HG02885 (cell line): Measurements from ENCODE around the gene FFAR2.
A peak's percentile ranks its signal among the peaks of the same experiment; 100 is the strongest.
"Not testable (repeated sequence)": the region's sequence is repeated elsewhere in the genome, so short reads cannot be mapped to it uniquely, and the experiment has no call there.

Experiments
- ATAC-seq: cut with Tn5 transposase; IDR thresholded peaks from one replicate; pipeline ENCODE4 v1.9.1; 2021; ENCODE audit warnings: mild to moderate bottlenecking; ENCODE audit not compliant: unreplicated experiment, poor library complexity

Gene FFAR2

DNA sequence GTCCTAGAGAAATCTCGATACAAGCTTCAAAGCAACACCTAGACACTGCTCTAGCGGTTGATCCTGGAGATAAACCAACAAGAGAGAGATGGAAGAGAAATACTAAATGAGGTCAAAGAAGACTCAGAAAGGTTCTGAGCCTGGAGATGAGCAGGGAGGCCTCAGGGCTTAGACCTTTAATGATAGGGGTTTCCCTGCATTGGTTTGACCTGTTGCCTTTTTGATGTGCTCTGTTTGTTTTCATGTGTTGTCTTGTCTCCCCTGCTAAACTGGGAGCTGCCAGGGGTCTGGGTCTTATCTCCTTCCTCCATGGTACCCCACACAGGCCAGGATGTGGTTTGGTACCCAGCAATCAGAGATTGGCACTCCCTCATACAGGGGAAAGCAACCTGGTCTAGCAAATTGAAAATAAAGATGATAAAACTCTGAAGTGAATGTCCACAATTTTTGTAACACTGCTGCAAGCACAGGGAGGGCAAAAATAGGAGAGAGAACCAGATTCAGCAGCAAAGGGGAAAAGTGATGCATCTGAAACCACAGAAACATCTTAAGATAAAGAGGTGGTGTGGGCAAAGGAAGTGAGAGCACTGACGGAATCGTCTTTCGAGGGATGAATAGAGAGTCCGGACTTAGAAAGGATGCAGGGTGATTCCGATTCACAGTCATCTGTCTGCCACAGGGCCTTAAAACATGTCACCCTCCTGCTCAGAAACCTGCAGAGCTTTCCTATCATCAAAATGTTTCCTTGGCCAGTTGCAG is 3.5 kb downstream of the FFAR2 start:
- no peak for ATAC-seq

DNA sequence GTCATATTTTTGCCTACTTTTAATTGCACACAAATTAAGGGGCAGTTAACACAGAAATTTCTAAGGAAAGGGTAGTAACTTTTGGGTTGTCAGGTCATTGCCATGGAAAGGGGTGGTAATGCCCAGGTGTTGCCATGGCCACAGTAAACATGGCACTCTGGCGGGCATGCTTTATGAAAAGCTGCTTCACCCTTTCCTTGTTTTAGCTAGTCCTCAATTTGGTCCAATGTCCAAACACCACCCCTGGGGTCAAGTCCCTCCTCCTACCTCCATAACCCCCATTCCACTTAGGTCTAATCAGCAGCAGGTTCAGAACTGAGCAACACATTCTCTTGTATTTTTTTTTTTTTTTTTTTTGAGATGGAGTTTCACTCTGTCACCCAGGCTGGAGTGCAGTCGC is 6.6 kb downstream of the FFAR2 start:
- ATAC-seq, result no peak

DNA sequence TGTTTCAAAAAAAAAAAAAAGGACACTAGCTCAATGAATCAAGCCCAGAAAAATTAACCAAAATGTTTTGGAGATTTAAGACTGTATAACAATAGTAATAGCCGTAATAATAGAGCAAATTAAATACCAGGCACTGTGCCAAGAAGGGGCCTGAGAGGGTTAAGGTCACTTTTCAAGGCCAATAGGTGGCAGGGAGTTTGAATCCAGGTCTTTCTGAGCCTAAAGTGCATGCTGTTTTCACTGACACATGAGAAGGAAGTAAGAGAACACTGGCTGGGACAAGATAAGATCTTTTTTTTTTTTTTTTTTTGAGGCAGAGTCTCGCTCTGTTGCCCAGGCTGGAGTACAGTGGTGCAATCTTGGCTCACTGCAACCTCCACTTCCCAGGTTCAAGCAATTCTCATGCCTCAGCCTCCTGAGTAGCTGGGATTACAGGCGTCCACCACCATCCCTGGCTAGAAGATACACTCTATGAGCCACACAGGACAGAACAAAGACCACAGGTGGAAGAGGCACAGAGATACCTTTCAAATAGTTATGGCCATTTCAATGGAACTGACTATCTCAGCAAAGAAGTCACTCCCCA is 7.7 kb downstream of the FFAR2 start:
- ATAC-seq, result no peak

DNA sequence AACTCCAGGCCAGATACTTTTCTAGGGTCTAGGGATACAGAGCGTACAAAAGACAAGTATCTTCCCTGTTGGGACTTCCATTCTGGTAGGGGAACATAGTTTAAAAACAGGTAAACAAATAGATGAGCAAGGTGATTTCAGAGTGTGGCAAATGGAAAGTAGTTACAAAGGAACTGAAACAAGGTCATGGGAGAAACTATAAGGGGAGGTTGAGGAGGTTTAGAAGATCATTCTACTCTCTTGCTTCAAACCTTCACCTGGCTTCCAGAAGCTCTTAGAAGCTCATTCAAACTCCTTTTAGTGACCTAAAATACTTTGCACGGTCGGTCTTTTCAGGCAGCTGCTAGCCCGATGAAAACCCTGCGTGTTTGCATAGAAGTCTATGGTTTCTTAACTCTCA is 9.1 kb downstream of the FFAR2 start:
- ATAC-seq, result no peak

DNA sequence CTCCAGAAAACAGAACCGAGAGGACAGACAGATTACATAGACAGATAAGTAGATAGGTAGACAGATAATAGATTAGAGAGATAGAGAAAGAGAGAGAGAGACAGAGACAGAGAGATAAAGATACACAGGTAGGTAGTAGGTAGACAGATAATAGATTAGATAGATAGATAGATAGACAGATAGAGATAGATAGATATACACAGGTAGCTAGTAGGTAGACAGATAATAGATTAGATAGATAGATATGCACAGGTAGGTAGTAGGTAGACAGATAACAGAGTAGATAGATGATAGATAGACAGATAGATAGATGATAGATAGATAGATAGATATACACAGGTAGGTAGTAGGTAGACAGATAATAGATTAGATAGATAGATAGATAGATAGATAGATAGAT is 10.1 kb downstream of the FFAR2 start:
- ATAC-seq, result no peak

DNA sequence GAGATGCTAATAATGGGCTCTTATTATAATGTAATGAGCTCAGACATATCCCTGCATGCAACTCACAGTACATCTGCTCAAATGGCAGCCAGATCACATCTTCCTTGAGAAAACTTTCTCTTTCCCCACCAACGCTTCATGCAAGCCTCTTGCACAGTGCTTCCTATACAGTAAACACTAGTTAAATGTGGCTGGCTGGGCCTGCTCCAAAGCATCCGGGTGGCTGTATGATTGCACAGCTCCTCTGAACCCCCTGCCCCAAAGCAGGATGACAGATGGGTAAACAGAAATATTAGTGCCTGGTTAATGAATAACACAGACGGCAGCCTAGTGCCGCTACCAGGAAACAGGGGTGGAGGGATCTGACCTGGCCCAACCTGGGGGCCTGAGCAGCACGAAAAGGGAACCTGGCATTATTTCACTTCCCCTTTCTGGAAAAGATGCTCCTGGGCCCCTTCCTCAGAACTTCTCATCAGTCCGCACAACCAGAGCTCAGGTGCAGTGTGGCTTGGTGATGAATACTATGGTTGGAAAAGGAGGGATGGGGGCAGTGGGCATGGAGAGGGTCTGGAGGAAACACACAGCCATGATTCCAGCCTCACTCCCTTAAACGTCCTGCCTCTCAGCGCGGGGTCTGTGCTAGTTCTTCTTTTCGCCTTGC is 10.8 kb downstream of the FFAR2 start:
- ATAC-seq, result no peak

DNA sequence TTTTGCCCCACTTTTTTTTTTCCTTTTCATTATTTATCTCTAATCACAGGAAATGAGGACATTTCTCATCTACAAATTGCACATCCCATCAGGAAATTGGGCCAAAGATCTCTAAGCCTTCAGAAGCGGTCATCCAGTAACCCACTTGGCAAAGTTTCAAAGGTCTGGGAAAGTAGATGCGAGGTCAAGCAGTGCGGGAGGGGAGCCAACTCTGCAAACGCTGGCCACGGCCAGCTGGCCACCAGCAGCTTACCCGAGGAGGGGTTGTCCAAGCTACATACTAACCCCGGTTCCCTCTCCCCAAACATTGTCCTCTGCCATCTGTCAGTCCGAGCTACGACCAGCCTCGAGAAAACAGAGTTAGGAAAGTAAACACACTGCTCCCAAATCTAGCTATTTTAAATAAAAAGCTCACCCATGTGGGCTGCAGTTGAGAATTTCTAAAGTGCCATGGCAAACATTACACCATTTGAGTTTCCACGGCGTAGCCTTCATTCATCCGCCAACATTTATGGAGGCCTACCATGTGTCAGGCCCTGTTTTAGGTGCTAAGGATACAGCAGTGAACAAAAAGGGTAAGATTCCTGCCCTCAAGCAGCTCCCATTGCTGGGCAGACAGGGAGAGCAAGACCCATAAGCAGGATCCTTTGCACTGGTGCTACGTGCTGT is 11.5 kb downstream of the FFAR2 start:
- ATAC-seq, result no peak

DNA sequence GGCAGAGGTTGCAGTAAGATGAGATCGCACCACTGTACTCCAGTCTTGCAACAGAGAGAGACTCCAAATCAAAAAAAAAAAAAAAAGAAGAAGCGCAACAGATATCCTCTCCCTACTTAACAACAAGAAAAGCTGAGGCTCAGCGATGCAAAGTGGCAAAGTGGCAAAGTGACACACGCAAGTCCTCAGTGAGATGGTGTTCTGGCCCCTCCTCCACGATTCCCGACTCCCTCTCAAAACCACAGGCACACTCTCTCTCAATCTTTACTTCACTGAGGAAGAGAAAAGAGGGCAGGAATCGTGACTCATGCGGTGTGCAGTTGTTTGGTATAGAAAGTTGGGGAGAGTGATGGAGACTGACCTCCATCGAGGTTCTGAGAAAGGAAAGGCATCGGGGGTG is 12.6 kb downstream of the FFAR2 start:
- ATAC-seq, result no peak

DNA sequence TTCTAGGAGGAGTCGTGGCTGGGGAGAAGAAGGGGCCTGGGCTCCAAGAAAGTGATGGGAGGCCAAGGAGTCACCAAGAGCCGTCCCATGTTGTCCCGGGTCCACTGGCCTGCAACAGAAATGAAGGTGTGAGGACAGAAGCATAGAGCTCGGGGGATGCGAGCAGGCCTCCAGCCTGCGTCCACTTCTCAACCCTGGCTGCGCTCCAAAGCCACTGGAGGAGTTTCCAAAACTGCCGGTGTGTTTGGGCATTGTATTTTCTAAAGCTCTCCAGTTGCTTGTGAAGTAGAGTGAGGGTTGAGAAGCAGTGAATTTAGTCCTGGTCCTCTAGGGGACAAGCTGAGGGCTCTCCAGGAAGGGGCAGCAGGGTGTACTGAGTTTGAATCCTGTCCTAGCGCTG is 13.0 kb downstream of the FFAR2 start:
- ATAC-seq, result no peak

DNA sequence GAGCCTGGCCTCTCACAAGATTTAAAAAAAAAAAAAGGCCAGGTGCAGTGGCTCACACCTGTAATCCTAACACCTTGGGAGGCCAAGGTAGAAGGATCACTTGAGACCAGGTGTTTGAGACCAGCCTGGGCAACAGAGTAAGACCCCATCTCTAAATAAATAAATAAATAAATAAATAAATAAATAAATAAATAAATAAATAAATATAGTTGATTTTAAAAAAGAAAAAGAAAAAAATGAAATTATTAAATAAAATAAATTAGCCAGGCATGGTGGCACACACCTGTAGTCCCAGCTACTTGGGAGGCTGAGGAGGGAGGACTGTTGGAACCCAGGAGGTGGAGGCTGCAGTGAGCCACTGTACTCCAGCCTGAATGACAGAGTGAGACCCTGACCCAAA is 13.7 kb downstream of the FFAR2 start:
- not testable (repeated sequence) for ATAC-seq

DNA sequence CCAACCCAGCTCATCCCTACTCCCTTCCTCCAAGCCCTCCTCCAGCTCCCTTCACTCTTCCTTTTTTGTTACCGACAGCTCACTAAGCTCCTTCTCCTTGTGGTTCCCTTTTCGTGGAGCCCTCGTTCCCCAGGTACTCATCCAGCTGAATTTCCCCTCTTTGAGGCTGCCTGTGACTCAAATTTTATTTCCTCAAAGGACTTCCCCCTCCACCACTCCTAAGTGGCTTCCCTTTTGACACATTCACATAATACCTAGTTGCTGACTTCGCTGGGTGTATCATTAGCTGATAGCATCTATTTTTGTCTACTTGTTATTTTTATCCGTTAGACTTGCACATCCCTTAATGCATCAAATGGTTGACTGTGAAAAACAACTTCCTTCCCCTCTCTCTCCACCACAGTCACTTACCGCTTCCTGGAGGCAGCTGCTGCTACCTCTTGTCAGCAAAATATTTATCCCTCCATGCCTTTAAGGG is 14.5 kb downstream of the FFAR2 start:
- ATAC-seq, result peak; percentile 68

DNA sequence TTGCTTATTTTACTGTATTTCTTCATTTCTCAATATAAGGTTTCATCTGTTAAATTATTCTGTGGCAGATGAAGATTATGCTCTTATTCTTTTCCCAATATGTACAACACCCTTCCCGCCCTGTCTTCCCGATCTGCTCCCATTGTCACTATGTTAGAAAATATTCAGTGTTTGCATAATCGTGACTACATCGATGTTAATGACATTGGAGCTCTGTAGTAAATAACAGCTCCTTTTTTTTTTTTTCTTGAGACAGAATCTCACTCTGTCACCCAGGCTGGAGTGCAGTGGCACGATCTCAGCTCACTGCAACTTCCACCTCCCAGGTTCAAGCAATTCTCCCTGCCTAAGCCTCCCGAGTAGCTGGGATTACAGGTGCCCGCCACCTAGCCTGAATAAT is 14.9 kb downstream of the FFAR2 start:
- not testable (repeated sequence) for ATAC-seq

DNA sequence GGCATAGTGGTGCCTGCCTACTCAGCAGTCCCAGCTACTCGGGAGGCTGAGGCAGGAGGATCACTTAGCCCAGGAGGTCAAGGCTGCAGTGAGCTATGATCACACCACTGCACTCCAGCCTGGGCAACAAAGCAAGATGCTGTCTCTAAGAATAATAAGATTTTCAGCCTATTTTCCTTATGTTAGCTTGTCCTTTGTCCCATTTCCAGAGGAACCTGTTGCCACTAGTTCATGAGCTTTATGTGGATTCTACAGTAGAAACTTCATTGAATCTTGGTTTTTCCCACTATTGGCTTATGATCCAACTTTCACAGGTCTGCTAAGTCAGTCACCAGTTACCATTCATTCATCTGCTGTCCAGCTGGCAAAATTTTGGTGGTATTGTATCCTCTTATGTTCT is 18.2 kb downstream of the FFAR2 start:
- no peak for ATAC-seq

DNA sequence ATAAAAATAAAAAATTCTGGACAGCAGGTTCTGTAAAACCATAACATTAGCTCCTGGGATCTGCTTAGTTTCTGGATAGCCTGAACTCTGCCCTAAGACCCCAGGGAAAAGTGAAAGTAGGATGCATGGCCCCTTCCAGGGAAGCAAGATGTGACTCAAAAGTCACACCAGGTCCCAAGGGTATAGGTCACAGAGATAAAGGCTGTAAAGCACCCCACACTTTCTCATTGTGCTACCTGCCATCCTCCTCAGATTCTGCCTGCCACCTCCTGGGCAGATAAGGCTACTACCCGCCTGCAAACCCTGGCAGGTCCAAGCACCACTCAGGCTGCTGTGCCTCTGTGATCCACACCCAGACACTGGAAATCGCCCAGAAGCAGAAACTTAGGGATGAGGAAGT is 20.6 kb downstream of the FFAR2 start:
- no peak for ATAC-seq

DNA sequence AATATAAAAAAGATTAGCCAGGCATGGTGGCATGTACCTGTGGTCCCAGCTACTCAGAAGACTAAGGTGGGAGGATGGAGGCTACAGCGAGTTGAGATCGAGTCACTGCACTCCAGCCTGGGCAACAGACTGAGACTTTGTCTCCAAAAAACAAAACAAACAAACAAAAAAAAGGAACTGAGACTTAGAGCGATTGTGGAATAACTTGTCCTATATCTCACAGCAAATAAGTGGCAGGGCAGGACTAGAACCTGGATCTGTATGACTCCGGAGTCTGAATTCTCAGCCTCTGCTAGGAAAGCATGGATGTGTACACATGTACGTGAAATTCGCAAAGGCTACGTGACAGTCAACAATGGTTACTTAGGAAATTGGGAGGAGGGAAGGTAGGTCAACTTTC is 22.1 kb downstream of the FFAR2 start:
- ATAC-seq, result no peak

DNA sequence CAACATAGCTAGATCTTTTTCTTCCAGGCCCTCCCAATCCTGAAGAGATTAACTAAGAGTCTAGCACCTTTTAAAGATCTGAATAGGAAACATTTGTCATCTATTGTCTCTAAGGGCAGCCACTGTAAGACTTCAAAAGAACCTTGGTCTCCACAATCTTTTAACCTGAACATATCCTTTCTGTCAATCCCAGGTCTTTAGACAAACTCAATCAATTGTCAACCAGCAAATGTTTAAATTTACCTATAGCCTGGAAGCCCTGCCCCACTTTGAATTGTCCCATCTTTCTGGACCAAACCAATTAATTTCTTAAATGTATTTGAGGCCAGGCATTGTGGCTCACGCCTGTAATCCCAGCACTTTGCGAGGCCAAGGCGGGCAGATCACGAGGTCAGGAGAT is 23.0 kb downstream of the FFAR2 start:
- not testable (repeated sequence) for ATAC-seq

DNA sequence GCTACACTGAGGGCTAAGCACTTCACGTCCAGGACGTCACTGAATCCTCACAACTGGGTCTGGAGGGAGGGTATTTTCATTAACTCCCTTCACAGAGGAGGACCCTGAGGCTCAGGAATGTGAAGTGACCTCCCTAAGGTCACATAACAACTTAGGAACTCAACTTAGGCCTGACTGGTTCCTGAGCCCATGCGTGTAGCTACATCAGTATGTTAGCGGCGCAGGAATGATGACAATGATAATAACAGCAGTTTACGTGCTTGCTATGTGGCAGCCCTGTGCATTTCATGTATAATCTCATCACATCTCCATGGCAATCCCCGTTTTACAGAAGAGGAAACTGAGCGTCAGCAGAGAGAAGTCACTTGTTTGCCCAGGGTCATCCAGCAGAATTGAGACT is 23.9 kb downstream of the FFAR2 start:
- no peak for ATAC-seq

DNA sequence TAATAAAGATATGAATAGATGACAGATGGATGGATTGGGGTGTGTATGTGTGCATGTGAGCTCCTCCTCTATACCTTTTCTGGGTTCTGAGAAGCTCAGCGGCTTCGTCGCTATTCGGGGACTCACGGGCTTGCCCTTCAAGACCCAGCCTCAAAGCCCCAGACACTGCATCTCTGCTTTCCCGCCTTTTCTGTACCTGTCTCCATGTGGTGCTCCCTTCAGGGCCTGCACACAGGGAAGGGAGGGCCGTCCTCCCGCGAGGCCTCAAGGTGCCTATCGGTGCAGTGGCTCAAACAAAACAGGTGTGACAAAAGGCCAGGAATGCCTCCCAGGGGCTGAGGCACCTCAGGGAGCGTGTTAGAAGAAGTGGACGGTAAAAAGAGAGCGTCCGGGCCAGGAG is 26.0 kb downstream of the FFAR2 start:
- ATAC-seq, result no peak

DNA sequence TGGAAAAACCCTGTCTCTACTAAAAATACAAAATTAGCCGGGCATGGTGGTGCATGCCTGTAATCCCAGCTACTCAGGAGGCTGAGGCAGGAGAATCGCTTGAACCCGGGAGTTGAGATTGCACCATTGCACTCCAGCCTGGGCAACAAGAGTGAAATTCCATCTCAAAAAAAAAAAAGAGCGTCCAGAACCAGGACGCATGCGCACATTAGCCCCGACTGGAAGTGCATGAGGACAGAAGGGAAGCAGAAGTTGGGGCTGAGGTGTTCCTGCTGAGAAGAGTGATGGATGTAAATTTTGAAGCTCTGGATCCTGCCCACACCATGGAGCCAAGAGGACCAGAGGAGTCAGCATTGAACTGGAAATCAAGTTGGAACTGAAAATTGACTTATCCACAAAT is 26.5 kb downstream of the FFAR2 start:
- ATAC-seq, result not testable (repeated sequence)

DNA sequence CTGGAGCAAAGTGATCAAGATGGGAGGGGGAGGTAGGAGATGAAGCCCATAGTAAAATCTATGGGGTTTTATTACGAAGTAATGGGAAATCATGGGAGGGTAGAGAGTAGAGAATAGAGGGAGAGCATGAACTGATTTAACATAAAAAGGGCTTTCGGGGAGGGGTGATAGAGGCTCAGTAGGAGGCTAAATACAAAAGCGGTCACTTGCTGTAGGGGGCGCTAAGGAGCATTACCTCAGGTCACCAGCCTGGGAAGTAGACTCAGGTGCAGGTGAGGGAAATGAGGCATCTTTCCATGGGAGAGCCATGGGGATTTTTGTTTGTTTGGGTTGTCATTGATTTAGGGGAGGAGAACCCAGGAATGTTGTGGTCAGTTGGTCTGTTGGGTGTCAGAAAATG is 28.1 kb downstream of the FFAR2 start:
- no peak for ATAC-seq
